Hepatocyte (in vitro differentiated cells): ENCODE data around the gene NKAPL. TPM values are rescaled to one million over a fixed set of nuclear protein-coding genes. Genes with fewer than 3 reads are reported as not detected.

ENCODE experiments used
- DNase-seq: peaks from one replicate; pipeline ENCODE4 v3.0.0-alpha.2; 2016; ENCODE audit warnings: low spot score
- H2AFZ ChIP-seq: fragments of 200-600 bp; sonication (generic); 2 replicates; pipeline ENCODE4 v1.6.0; 2016; ENCODE audit warnings: antibody characterized with exemption, mild to moderate bottlenecking
- H3K27ac ChIP-seq: fragments of 200-600 bp; sonication (generic); 2 replicates; pipeline ENCODE4 v1.5.1; 2016; ENCODE audit warnings: mild to moderate bottlenecking
- H3K27me3 ChIP-seq: fragments of 200-600 bp; sonication (generic); 2 replicates; pipeline ENCODE4 v1.6.1; 2016
- H3K36me3 ChIP-seq: fragments of 200-600 bp; sonication (generic); replicated peaks from 2 replicates; pipeline ENCODE4 v1.5.1; 2016; ENCODE audit warnings: low read depth; ENCODE audit not compliant: insufficient read depth
- H3K4me1 ChIP-seq: fragments of 200-600 bp; sonication (generic); 2 replicates; pipeline ENCODE4 v1.5.1; 2016; ENCODE audit warnings: mild to moderate bottlenecking, moderate library complexity; ENCODE audit not compliant: insufficient read depth
- H3K4me2 ChIP-seq: fragments of 200-600 bp; sonication (generic); 2 replicates; pipeline ENCODE4 v1.6.0; 2016
- H3K4me3 ChIP-seq: fragments of 200-600 bp; sonication (generic); 2 replicates; pipeline ENCODE4 v1.5.1; 2016; ENCODE audit warnings: mild to moderate bottlenecking
- H3K79me2 ChIP-seq: fragments of 200-600 bp; sonication (generic); 2 replicates; pipeline ENCODE4 v1.6.0; 2017; ENCODE audit warnings: mild to moderate bottlenecking
- H3K9me2 ChIP-seq: fragments of 200-600 bp; sonication (generic); replicated peaks from 2 replicates; pipeline ENCODE4 v1.6.0; 2017; ENCODE audit warnings: mild to moderate bottlenecking; ENCODE audit not compliant: insufficient read depth
- H3K9me3 ChIP-seq: fragments of 200-600 bp; sonication (generic); 2 replicates; pipeline ENCODE4 v1.5.1; 2016; ENCODE audit warnings: low read depth, mild to moderate bottlenecking
- H4K20me1 ChIP-seq: fragments of 200-600 bp; sonication (generic); 2 replicates; pipeline ENCODE4 v1.6.0; 2016; ENCODE audit warnings: mild to moderate bottlenecking; ENCODE audit not compliant: insufficient read depth, poor library complexity, severe bottlenecking
- EZH2 ChIP-seq: fragments of 200-600 bp; sonication (generic); IDR thresholded peaks from 2 replicates; pipeline ENCODE4 v1.6.1; 2016; ENCODE audit warnings: antibody characterized with exemption, mild to moderate bottlenecking, borderline replicate concordance
- EZH2phosphoT487 ChIP-seq: fragments of 200-600 bp; sonication (generic); IDR thresholded peaks from one replicate; pipeline ENCODE4 v1.6.1; 2018; ENCODE audit warnings: antibody characterized with exemption, mild to moderate bottlenecking, low read depth, moderate library complexity; ENCODE audit not compliant: unreplicated experiment, severe bottlenecking
- WGBS: methylation state at CpG from one replicate; pipeline ENCODE4 v1.1.6; 2016; ENCODE audit warnings: low lambda C conversion rate; ENCODE audit errors: missing lambda C conversion rate; 5-methylcytosine and 5-hydroxymethylcytosine counted together
- polyA plus RNA-seq: library from polyadenylated mRNA; unstranded; fragments of >200 nt; fragmentation: Nextera tagmentation; extraction: Ambion mirVana; gene quantifications from 2 replicates; pipeline ENCODE4 v1.2.1, GENCODE V29; 2016
- total RNA-seq: library from RNA; depleted of rRNA; stranded (reverse); fragments of >200 nt; gene quantifications from 2 replicates; pipeline ENCODE4 v1.2.3, GENCODE V29; 2014
- TF ChIP-seq, protein P1 (sequence below): fragments of 200-600 bp; sonication (generic); IDR thresholded peaks from 2 replicates; pipeline ENCODE4 v1.5.1; 2016; ENCODE audit warnings: antibody characterized with exemption, mild to moderate bottlenecking; ENCODE audit not compliant: poor library complexity

The NKAPL gene
- total and polyA plus RNA-seq, 2 experiments from 2014 or later: 0.17 TPM; not detected in 1

- 91% methylated on average over 1 of the region's 1 CpG for WGBS
- H2AFZ ChIP-seq: no peak overlapping the region
- H3K4me2 ChIP-seq: no peak overlapping the region
These were observed 18.6 kb upstream of the NKAPL start for GRCh38 chr6:28240471-28240870.

GRCh38 chr6:28243946-28244345 is 15.2 kb upstream of the NKAPL start:
- Histone ChIP-seq H3K9me3 (no peaks in the 10 kb centered on the region), H3K79me2 (no peaks in the 10 kb centered on the region), H3K36me3 (no peaks in the 10 kb centered on the region), H3K9me2 (no peaks in the 10 kb centered on the region), H3K27me3 (no peaks in the 10 kb centered on the region), H3K4me3 (no peak overlapping the region), H3K4me2 (no peak overlapping the region), H4K20me1 (no peaks in the 10 kb centered on the region), H3K27ac (no peak overlapping the region), H3K4me1 (no peaks in the 10 kb centered on the region), H2AFZ (no peak overlapping the region)
- WGBS: 96% methylated on average over 3 of the region's 3 CpGs
- DNase-seq: no peak
- TF ChIP-seq EZH2phosphoT487 (no peak), EZH2 (no peak)
- TF ChIP-seq, protein P1, sequence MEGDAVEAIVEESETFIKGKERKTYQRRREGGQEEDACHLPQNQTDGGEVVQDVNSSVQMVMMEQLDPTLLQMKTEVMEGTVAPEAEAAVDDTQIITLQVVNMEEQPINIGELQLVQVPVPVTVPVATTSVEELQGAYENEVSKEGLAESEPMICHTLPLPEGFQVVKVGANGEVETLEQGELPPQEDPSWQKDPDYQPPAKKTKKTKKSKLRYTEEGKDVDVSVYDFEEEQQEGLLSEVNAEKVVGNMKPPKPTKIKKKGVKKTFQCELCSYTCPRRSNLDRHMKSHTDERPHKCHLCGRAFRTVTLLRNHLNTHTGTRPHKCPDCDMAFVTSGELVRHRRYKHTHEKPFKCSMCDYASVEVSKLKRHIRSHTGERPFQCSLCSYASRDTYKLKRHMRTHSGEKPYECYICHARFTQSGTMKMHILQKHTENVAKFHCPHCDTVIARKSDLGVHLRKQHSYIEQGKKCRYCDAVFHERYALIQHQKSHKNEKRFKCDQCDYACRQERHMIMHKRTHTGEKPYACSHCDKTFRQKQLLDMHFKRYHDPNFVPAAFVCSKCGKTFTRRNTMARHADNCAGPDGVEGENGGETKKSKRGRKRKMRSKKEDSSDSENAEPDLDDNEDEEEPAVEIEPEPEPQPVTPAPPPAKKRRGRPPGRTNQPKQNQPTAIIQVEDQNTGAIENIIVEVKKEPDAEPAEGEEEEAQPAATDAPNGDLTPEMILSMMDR: no peak

More at GRCh38 chr6:28240471-28240870, 18.6 kb upstream of the NKAPL start:
- Histone ChIP-seq H4K20me1 (no peaks in the 10 kb centered on the region), H3K4me3 (no peak overlapping the region), H3K4me1 (no peaks in the 10 kb centered on the region), H3K27me3 (no peaks in the 10 kb centered on the region), H3K9me2 (no peaks in the 10 kb centered on the region), H3K9me3 (no peaks in the 10 kb centered on the region), H3K79me2 (no peaks in the 10 kb centered on the region), H3K36me3 (no peaks in the 10 kb centered on the region), H3K27ac (no peak overlapping the region)
- no peak for TF ChIP-seq EZH2
- TF ChIP-seq EZH2phosphoT487: no peak
- TF ChIP-seq, protein P1: no peak
- DNase-seq: no peak

DNA sequence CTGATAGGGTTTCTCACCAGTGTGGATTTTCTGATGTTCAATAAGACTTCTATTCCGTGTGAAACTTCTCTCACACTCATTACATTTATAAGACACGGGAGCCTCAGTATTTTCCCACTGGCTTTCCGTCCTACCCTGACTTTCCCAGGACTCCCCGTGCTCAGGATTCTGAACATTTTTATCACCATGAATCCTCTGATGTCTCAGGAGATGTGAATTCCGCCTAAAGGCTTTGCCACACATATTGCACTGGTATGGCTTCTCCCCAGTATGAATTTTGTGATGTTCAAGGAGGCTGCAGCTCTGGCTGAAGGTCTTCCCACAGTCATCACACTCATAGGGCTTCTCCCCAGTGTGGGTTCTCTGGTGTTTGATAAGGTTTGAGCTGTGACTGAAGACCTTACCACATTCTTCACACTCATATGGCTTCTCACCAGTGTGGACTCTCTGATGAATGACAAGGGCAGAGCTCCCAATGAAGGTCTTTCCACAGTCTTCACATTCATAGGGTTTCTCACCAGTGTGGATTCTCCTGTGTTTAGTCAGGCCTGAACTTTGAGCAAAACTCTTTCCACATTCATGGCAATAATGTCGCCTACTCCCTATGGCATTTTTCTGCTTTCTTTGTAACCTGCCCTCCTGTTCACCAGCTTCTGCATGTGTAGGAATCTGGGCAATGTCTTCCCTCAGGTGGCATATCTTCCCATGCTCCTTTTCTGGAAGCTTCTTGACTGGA is 13.7 kb upstream of the NKAPL start:
- no peak for DNase-seq
- Histone ChIP-seq H3K27me3 (no peaks in the 10 kb centered on the region), H3K4me1 (peaks cover 3% of the 10 kb centered on the region), H2AFZ (no peak overlapping the region), H3K9me3 (no peaks in the 10 kb centered on the region), H3K4me2 (no peak overlapping the region), H3K4me3 (no peak overlapping the region), H3K27ac (no peak overlapping the region), H4K20me1 (no peaks in the 10 kb centered on the region), H3K79me2 (peaks cover 12% of the 10 kb centered on the region), H3K36me3 (no peaks in the 10 kb centered on the region), H3K9me2 (no peaks in the 10 kb centered on the region)
- 97% methylated on average over 6 of the region's 6 CpGs for WGBS
- TF ChIP-seq EZH2phosphoT487 (no peak), EZH2 (no peak)
- TF ChIP-seq, protein P1: no peak

DNA sequence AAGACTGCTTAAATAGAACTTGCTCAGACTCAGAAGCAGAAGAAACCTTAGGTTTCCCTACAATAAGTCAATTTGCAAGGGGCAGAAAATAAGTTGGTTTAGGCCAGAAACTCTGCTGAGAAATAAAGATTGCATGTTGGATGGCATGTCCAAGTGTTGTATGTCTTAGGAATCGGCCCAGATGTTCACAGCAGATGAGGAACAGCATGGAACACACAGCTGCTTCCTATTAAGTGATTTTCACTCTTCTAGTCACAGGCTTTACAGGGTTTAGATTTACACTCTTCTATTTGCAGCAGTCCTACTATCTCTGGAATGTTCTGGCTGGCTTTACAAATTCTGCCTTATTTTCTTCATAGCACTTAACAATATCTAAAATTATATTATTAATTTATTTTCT is 10.2 kb upstream of the NKAPL start:
- Histone ChIP-seq H3K27ac (no peak overlapping the region), H2AFZ (no peak overlapping the region), H3K36me3 (no peaks in the 10 kb centered on the region), H3K27me3 (no peaks in the 10 kb centered on the region), H4K20me1 (no peaks in the 10 kb centered on the region), H3K4me1 (peaks cover 11% of the 10 kb centered on the region), H3K9me2 (no peaks in the 10 kb centered on the region), H3K4me2 (no peak overlapping the region), H3K79me2 (peaks cover 21% of the 10 kb centered on the region), H3K9me3 (no peaks in the 10 kb centered on the region), H3K4me3 (no peak overlapping the region)
- 65% methylated on average over 1 of the region's 1 CpG for WGBS
- TF ChIP-seq, protein P1: no peak
- TF ChIP-seq EZH2phosphoT487 (no peak), EZH2 (no peak)
- no peak for DNase-seq
